GM10248 (cell line): ENCODE data around the gene CLMN.

ENCODE experiments used
- CTCF ChIA-PET: fragments of 300-600 bp; sonication (Branson Sonifier 250); formaldehyde crosslinking; extraction: SDS; loops from one replicate; lab custom pipeline; 2021; ENCODE audit warnings: antibody characterized with exemption; lab: Yijun Ruan, JAX
- POLR2A ChIA-PET: fragments of 350-650 bp; sonication (Branson Sonifier 250); formaldehyde crosslinking; extraction: SDS; loops from one replicate; lab custom pipeline; 2020; ENCODE audit warnings: antibody characterized with exemption; lab: Yijun Ruan, JAX
- DNase-seq: peaks from one replicate; pipeline ENCODE4 v3.0.0; 2012; ENCODE audit errors: extremely low spot score
- TF ChIP-seq, protein P1 (sequence below): IDR thresholded peaks from 2 replicates; pipeline ENCODE4 v1.5.1; 2012; ENCODE audit warnings: mild to moderate bottlenecking, low read depth; ENCODE audit errors: extremely low read depth, missing control alignments, control extremely low read depth

Gene CLMN

DNA sequence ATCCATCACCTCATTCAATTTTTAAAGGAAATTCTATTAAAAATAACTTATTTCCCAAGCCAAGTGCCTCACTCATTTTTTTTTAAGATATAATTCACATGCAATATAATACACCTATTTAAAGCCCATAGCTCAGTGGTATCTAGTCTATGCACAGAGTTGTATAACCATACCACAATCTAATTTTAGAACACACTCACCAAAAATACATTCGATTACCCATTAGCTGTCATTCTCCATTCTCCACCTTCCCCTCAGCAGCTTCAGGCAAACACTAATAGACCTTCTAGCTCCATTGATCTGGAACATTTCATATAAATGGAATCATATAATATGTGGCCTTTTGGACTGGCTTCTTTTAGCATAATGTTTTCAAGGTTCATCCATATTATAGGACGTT lies 49.5 kb downstream of the CLMN start:
- TF ChIP-seq, protein P1, sequence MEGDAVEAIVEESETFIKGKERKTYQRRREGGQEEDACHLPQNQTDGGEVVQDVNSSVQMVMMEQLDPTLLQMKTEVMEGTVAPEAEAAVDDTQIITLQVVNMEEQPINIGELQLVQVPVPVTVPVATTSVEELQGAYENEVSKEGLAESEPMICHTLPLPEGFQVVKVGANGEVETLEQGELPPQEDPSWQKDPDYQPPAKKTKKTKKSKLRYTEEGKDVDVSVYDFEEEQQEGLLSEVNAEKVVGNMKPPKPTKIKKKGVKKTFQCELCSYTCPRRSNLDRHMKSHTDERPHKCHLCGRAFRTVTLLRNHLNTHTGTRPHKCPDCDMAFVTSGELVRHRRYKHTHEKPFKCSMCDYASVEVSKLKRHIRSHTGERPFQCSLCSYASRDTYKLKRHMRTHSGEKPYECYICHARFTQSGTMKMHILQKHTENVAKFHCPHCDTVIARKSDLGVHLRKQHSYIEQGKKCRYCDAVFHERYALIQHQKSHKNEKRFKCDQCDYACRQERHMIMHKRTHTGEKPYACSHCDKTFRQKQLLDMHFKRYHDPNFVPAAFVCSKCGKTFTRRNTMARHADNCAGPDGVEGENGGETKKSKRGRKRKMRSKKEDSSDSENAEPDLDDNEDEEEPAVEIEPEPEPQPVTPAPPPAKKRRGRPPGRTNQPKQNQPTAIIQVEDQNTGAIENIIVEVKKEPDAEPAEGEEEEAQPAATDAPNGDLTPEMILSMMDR = no peak
- CTCF ChIA-PET = no interaction called here

DNA sequence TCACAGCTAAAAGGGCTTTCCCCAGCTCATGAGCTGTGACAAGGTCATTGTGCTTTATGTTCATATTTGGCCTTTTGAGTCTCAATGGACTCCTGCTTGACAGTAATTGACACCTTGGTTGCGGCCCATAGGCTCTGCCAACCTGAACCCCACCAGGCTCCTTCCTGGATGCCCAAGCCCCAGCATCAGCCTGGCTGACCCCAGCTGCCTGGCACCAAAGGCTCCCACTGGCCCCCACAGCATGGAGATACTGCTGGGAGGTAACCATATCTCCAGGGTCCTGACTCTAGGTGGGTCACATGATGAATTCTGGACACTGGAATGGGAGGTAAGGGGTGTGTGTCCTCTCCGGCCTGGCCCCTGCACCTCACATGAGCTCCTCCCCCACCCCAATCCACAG lies 50.2 kb downstream of the CLMN start:
- ChIA-PET POLR2A (no interaction called here), CTCF (no interaction called here)
- DNase-seq = no peak
- TF ChIP-seq, protein P1 = no peak

More for the DNA sequence above, 49.5 kb downstream of the CLMN start:
- DNase-seq = no peak
- POLR2A ChIA-PET = no interaction called here

DNA sequence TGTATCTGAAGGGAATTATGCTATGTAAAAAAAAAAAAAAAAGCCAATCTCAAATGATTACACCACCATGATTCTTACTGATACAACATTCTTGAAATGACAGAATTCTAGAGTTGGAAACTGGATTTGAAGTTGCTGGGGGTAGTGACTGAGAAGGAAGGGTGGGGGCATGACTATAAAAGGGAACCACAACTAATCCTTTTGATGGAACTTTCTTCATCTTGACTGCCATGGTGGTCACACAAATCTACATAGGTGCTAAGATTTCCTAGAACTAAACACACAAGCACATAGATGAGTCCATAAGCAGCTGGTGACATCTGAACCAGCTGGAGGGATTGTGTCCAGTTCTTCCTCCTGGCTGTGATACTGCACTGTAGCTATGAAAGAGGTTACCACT lies 51.4 kb downstream of the CLMN start:
- TF ChIP-seq, protein P1 = no peak
- no peak for DNase-seq
- ChIA-PET CTCF (no interaction called here), POLR2A (no interaction called here)

DNA sequence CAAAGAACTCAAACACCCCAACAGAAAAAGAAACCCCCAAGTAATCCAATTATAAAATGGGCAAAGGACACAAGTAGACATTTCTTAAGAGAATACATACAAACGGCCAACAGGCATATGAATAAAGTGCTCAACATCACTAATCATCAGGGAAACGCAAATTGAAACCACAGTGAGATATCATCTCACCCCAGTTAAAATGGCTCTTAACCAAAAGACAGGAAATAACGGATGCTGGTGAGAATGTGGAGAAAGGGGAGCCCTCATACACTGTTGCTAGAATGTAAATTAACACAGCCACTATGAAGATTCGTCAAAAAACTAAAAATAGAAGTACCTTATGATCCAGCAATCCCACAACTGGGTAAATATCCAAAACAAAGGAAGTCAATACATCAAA lies 52.4 kb downstream of the CLMN start:
- TF ChIP-seq, protein P1 = no peak
- ChIA-PET CTCF (no interaction called here), POLR2A (no interaction called here)
- DNase-seq = no peak

DNA sequence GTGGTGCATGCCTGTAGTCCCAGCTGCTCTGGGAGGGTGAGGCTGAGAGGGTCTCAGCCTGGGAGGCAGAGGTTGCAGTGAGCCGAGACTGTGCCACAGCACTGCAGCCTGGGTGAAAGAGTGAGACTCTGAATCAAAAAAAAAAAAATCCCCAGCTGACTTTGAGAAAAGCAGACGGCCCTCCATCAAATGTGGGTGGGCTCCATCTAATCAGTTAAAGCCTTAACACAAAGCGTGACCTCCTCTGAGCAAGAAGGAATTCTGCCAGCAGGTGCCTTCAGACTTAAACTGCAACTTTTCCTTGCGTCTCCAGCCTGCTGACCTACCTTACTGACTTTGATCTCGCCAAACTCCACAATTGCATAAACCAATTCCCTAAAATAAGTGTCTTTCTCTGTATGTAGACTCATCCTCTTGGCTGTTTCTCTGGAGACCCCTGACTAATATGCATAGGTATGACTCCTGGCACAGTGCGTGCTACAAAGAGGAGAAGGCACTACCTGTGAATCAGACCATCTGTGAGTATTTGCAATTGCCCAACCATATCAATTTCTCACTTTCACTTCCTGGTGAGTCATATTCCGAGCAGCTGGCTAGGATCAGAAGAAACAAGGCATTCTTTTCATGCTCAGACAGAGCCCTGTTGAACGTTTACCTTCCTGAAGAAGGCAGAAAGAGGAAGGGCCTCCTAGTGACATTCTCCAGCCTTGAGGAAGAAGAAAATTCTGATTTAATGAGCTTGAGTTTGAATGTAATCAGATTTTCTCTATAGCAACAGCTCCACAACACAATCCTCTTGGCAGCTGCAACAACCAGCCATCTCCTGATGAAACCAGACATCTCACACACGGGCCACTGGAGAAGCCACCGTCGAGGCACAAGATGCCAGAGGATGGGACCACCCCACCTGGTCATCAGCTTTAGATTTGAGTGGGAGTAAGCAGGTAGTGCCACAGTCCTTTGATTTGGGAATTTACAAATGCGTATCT lies 54.3 kb downstream of the CLMN start:
- CTCF ChIA-PET = no interaction called here
- DNase-seq = peak; percentile 77
- POLR2A ChIA-PET = no interaction called here
- TF ChIP-seq, protein P1 = no peak

DNA sequence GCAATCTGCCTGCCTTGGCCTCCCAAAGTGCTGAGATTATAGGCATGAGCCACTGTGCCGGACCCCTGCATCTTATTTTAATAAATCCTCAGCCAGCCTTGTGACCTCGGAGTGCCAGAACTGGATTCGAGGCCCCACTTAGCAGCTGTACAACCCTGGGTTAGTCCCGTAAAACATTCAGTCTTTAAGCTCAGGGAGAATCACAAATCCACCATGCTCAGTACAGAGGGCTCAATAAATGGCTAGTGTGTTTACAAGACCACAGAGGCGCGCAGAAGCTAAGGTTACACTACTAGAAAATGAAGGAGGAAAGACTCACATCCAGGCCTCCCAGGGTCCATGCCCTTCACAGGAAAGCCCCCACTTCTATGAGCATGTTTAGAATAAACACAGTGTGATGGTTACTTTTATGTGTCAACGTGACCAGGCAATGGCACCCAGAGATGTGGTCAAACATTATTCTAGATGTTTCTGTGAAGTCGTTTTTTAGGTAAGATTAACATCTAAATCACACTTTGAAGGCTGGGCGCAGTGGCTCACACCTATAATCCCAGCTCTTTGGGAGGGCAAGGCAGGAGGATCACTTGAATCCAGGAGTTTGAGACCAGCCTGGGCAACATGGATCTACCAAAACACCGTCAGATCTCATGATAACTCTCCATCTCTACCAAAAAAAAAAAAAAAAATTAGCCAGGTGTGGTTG lies 55.3 kb downstream of the CLMN start:
- CTCF ChIA-PET = interaction anchor here (1.0 kb wide), 1 partner anchor 15 kb away, joined by 3 read pairs; no protein-coding TSS in a partner anchor
- TF ChIP-seq, protein P1 = no peak
- POLR2A ChIA-PET = no interaction called here
- DNase-seq = no peak
